ENCODE results near the gene RNF2. TPM values are rescaled to one million over a fixed set of nuclear protein-coding genes. Genes with fewer than 3 reads are reported as not detected.
"Not testable (repeated sequence)": the region's sequence is repeated elsewhere in the genome, so short reads cannot be mapped to it uniquely, and the experiment has no call there.

RNF2 gene
- 10 to 100 TPM; 11.9 to 15.3 (median 13.0) TPM for total RNA-seq

DNA sequence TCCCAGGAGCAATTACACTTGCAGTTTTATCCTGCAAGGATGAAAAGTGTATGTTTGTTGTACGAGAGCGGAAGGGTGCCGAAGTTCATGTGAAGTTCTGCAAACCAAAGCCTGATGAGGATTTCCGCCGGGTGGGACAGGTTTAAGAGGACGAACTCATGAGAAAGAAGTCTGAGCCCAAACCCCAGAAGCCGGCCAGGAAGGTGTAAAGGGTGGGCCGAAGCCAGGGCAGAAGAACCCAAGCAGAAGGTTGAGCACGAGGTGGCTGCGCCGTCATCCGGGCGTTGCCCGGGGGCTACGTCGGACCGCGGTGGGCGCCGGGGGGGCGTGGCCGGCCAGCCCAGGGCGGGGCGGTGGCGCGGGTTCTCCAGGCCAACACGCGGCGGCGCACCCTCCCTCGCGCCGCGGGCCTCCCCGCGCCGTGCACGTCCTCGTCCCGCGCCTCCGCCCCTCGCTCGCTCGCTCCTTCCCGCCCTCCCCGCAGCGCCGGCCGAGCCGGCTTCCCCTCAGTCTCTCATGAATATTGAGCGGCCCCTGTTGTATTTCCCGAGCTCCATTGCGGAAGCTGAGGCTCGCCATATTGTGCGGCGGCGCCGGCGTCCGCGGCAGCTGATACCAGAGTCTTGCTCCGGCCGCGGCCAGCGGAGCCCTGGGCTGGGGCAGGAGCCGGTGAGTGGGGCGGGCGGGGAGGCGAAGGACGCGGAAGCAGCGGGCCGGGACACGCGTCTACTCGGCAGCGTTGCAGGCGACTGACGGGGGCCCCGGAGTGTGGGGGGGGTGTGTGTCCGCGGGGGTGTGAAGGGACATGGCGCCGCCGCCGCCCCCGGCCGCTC, at the start of gene RNF2:
RNF2 (plus strand) TSS at position 578 of the 833 bp plus-strand sequence. CDS start 41,996 bp downstream, outside the sequence.
- Histone ChIP-seq H3K27ac (peak within 1 kb of the TSS; percentile 82 to 90 (median 90)), H3K4me3 (peak within 1 kb of the TSS; percentile 74 to 91 (median 82)), H3K4me1 (peaks cover 0 to 33% (median 9%) of the 10 kb centered on the region in 3 donors), H3K36me3 (no peaks in the 10 kb centered on the region), H3K9me3 (no peaks in the 10 kb centered on the region), H3K27me3 (no peaks in the 10 kb centered on the region)
- peak; percentile 35 for DNase-seq
- intact Hi-C loops (cut with DNase I): no loop called here
- peak in 1 of 4 donors; percentile 47 for TF ChIP-seq POLR2A (IDR thresholded peaks at IDR 0.05)
- TF ChIP-seq, protein P1, sequence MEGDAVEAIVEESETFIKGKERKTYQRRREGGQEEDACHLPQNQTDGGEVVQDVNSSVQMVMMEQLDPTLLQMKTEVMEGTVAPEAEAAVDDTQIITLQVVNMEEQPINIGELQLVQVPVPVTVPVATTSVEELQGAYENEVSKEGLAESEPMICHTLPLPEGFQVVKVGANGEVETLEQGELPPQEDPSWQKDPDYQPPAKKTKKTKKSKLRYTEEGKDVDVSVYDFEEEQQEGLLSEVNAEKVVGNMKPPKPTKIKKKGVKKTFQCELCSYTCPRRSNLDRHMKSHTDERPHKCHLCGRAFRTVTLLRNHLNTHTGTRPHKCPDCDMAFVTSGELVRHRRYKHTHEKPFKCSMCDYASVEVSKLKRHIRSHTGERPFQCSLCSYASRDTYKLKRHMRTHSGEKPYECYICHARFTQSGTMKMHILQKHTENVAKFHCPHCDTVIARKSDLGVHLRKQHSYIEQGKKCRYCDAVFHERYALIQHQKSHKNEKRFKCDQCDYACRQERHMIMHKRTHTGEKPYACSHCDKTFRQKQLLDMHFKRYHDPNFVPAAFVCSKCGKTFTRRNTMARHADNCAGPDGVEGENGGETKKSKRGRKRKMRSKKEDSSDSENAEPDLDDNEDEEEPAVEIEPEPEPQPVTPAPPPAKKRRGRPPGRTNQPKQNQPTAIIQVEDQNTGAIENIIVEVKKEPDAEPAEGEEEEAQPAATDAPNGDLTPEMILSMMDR (IDR thresholded peaks at IDR 0.05): peak in 3 of 6 experiments; percentile 3 to 20 (median 8)
- 1 to 3% methylated on average over 21 to 41 of the region's 89 CpGs for WGBS, 2 donors

DNA sequence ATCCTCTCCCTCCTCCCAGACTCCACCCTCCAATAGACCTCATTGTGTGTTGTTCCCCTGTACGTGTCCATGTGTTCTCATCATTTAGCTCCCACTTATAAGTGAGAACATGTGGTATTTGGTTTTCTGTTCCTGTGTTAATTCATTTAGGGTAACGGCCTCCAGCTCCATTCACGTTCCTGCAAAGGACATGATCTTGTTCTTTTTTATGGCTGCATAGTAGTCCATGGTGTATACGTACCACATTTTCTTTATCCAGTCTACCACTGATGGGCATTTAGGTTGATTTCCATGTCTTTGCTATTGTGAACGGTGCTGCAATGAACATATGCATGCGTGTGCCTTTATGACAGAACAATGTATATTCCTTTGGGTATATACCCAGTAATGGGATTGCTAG, 45.4 kb upstream of the RNF2 start:
- DNase-seq; H3K4me1 ChIP-seq; H3K36me3 ChIP-seq; intact Hi-C loops (cut with DNase I); H3K4me3 ChIP-seq; H3K27ac ChIP-seq; H3K9me3 ChIP-seq; H3K27me3 ChIP-seq: not testable (repeated sequence)
- 90 to 91% methylated on average over 6 of the region's 6 CpGs for WGBS, 2 donors

DNA sequence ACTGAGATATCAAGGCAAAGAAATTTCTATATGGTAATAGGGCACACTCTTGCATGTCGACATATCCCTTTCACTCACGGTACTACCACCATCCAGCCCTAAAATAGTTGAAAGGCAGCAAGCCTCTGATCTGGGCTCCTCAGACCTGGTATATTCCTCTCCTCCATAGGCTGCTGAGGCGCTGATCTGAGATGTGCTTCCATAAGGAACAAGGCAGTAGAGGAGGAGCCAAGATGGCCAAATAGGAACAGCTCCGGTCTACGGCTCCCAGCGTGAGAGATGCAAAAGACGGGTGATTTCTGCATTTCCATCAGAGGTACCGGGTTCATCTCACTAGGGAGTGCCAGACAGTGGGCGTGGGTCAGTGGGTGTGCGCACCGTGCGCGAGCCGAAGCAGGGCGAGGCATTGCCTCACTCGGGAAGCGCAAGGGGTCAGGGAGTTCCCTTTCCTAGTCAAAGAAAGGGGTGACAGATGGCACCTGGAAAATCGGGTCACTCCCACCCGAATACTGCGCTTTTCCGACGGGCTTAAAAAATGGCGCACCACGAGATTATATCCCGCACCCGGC, 44.0 kb upstream of the RNF2 start:
- H3K9me3 ChIP-seq; H3K36me3 ChIP-seq; H3K4me3 ChIP-seq; H3K27ac ChIP-seq; DNase-seq; intact Hi-C loops (cut with DNase I); H3K4me1 ChIP-seq; H3K27me3 ChIP-seq: not testable (repeated sequence)
- 90 to 91% methylated on average over 9 to 11 of the region's 26 CpGs for WGBS, 2 donors

DNA sequence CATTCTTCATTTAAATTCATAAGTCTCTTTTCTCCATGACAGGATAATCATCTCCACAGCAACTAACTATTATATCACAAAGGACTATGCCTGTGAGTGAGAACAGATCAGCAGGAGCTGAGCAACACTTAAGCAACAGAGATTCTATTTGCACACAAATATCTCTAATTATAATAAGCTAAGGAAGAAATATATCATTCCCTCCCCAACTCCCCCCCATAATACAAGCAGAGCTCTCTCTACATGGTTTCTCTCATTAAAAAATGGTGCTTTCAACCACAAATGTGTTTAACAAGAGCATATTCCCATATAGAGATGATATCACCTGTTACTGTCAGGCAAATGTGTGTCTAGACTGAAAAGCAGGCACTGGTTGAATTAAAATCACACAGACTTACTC, 36.5 kb upstream of the RNF2 start:
- intact Hi-C loops (cut with DNase I): no loop called here
- Histone ChIP-seq H3K9me3 (no peaks in the 10 kb centered on the region), H3K36me3 (no peaks in the 10 kb centered on the region), H3K4me1 (no peaks in the 10 kb centered on the region), H3K27me3 (no peaks in the 10 kb centered on the region), H3K27ac (no peak overlapping the region), H3K4me3 (no peak overlapping the region)
- no peak for DNase-seq
- no peak for TF ChIP-seq POLR2A (IDR thresholded peaks at IDR 0.05)
- TF ChIP-seq, protein P1 (IDR thresholded peaks at IDR 0.05): no peak

DNA sequence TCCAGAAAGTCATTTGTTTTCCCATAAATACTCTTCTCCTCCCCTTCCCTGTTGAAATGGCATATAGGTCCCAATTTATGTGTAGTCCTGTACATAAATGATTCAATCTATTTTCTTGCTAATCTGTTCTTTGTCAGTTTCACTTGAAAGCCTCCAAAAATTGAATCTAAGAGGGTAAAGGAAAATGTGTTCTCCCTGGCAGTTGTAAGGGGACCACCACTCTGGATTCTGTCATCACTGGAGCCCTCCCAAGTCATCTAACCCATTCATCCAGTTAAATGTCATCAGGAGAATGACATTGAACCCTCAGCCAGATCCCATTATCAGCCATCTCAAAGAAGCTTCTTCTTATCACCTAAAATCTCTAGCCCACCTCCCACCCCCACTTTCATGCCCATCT, 35.0 kb upstream of the RNF2 start:
- Histone ChIP-seq H3K36me3 (no peaks in the 10 kb centered on the region), H3K4me1 (no peaks in the 10 kb centered on the region), H3K4me3 (no peak overlapping the region), H3K27ac (no peak overlapping the region), H3K27me3 (no peaks in the 10 kb centered on the region), H3K9me3 (no peaks in the 10 kb centered on the region)
- intact Hi-C loops (cut with DNase I): no loop called here
- TF ChIP-seq, protein P1 (IDR thresholded peaks at IDR 0.05): no peak
- TF ChIP-seq POLR2A (IDR thresholded peaks at IDR 0.05): no peak
- no peak for DNase-seq

DNA sequence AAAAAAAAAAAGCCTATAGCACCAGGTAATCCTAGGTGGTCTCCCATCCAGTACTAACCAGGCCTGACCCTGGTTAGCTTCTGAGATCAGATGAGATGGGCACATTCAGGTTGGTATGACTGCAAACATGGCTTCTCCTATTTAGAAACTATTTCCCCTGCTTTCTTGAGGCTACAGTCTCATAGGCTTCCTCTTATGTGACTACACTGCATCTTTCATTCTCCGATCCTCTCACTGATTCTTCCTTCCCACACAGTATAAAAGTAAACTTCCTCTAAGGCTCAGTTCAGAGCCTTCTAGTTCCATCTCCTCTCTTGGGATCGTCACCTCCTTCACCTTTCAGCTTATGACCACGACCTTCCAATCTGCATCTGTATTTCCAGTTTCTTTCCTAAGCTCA, 30.4 kb upstream of the RNF2 start:
- WGBS, 2 donors: 72 to 84% methylated on average over 3 of the region's 3 CpGs
- Histone ChIP-seq H3K27me3 (no peaks in the 10 kb centered on the region), H3K4me1 (peaks cover 0 to 7% (median 0%) of the 10 kb centered on the region in 3 donors), H3K4me3 (no peak overlapping the region), H3K36me3 (no peaks in the 10 kb centered on the region), H3K9me3 (no peaks in the 10 kb centered on the region), H3K27ac (no peak overlapping the region)
- no peak for TF ChIP-seq POLR2A (IDR thresholded peaks at IDR 0.05)
- TF ChIP-seq, protein P1 (IDR thresholded peaks at IDR 0.05): no peak
- intact Hi-C loops (cut with DNase I): no loop called here
- no peak for DNase-seq

Measured in esophagus squamous epithelium (tissue), 5 donors.